Femur (tissue), 1 donor: ENCODE results near the gene BMP2K.
"Not testable (repeated sequence)": the region's sequence is repeated elsewhere in the genome, so short reads cannot be mapped to it uniquely, and the experiment has no call there.

Experiments
- DNase-seq: peaks from one replicate; pipeline ENCODE4 v3.0.0-alpha.2; 2017

BMP2K gene

GRCh38 chr4:78868712-78869111 lies 92.6 kb downstream of the BMP2K start:
- DNase-seq, result not testable (repeated sequence)

DNA sequence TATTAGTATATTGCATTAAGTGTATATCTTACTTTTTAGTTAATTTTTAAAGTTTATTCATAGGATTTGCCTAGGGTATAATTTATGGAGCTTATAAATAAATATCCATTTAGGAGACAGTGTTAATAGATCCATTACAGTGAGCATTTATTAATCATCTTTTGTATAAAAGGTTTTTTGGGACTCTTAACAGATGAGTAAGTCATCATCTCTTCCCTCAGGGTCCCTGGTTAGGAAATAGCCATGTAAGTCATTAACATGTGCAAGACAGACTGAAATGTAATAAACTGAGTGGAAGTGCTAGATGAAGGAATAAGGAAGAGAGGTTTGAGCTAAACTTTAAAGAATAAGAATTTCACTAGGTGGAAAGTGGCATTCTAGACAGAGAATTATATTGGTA lies 93.9 kb downstream of the BMP2K start:
- no peak for DNase-seq

- DNase-seq, result no peak
Observed at GRCh38 chr4:78876568-78877320, 100.6 kb downstream of the BMP2K start.

- DNase-seq, result no peak
Observed at GRCh38 chr4:78878031-78878430, 101.9 kb downstream of the BMP2K start.

DNA sequence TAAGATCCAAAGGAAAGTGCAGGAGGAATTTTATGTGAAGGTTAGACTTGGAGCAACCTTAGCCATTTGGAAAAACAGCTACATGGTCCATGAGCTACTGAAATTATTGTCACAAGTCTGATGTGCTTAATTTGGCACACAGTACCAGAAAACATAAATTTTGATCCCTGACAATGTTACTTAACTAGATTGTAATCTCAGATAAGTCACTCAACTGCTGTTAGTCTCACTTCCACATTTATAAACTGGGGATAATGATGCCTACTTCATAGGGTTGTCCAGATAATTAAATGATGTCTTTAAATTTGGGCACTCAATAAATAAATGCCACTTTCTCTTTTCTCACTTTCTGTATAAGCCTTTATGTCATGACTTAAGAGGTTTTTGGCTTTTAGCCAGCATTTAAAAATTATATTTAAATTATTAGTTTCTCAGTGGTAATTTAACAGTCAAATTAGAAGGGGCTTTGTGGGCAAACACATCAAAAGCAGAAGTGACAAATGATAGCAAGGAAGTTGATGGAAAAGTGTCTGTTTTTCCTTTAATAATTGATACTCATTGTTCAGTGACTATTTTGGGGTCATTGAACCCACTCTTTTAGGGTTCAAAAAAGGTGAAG lies 104.8 kb downstream of the BMP2K start:
- no peak for DNase-seq

DNA sequence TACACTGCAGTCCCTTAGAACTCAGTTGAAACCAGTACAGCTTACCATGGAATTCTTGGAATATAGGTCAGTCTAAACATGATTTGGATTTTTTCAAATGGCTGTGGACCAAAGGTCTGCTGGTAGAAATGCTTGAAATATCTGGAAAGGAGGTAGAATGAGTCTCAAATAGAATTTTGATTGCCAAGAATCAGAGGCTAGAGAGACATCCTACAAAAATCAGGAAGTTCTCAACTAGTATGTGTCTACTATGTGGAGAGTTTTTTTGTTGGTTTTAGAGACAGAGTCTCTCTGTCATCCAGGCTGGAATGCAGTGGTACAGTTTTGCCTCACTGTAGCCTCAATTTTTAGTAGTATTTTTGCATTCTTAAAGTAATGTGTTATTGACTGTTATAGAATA lies 109.4 kb downstream of the BMP2K start:
- no peak for DNase-seq

GRCh38 chr4:78889955-78890354 lies 113.8 kb downstream of the BMP2K start:
- DNase-seq, result no peak

DNA sequence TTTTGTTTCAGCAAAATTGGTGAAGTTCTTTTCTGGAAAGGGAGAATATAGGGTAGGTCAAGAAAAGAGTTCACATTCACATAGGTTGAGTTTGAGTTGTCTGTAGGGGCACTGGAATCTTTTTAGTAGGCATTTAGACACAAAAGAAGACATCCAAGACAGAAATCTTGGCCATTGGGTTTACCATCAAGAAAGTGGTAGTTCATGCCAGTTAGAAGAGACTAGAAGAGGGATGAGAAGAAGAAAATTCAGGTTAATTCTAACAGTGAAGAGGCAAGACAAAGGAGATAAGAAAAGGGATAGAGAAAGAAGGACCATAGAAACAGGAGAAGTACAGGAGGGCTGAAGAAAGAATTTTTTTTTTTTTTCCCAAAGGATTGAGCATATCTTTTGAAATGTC lies 123.2 kb downstream of the BMP2K start:
- DNase-seq, result no peak

GRCh38 chr4:78901882-78902281 lies 125.7 kb downstream of the BMP2K start:
- no peak for DNase-seq

- no peak for DNase-seq
Observed at GRCh38 chr4:78902298-78902697, 126.1 kb downstream of the BMP2K start.

DNA sequence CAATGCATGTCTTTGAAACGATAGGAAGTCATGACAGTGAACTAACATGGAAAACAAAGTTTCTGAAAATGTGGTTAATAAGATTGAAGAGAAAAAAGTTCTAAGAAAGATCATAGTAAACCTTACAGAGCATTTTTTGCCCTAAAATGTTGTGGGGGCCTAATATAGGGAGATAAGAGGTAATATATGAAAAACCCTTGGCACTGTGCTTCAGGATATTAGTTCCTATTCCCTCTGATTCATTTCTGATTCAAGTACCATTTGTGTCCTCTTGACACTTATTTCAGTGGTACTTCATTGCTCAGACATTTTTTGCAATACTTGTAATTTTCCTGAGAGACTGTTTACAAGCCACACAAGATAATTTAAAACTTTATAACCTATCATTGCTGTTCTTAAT lies 128.0 kb downstream of the BMP2K start:
- no peak for DNase-seq

- DNase-seq, result no peak
Observed at GRCh38 chr4:78907638-78908037, 131.5 kb downstream of the BMP2K start.

GRCh38 chr4:78908974-78909373 lies 132.8 kb downstream of the BMP2K start:
- DNase-seq, result not testable (repeated sequence)

DNA sequence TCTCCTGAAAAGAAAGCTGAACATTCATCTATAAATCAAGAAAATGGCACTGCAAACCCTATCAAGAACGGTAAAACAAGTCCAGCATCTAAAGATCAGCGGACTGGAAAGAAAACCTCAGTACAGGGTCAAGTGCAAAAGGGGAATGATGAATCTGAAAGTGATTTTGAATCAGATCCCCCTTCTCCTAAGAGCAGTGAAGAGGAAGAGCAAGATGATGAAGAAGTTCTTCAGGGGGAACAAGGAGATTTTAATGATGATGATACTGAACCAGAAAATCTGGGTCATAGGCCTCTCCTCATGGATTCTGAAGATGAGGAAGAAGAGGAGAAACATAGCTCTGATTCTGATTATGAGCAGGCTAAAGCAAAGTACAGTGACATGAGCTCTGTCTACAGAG lies 134.5 kb downstream of the BMP2K start:
- DNase-seq, result no peak

GRCh38 chr4:78922207-78922606 lies 146.1 kb downstream of the BMP2K start:
- no peak for DNase-seq

DNA sequence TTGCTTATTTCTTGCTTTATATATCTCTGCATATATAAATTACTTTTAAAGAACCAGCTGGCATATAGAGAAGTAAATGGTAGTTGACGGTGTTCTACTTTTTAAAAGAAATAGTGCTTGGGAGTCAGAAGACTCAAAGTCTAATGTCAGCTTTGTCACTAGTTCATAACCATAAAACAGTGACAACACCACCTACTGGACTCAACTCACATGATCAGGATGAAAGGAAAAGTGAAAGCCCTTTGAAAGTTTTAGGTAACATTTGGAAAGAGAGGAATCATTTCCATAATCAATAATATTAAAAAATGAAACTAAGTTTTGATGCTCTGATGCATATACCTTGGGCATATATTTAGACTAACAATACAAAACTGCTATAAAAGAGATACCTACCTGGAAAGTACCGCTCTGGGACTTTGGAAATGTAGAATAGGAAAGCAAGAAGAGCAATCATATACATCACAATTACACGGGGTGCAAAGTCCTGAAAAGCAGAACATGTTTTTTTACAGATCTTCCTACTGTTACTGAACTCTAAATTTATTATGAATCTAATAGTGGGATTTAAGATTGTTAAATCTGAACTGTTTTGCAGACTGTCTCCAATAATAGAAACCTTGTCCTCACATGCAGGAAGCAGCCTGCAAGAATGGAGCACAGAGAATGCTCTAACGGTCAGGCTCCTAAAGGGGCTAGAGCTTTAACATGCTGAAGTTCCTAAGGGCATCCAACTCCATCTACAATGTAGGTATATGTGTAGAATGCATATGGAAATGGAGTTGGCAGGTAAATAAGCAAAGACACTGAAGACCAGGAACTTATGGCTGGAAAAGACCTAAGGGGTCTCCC lies 147.5 kb downstream of the BMP2K start:
- DNase-seq, result no peak

GRCh38 chr4:78926826-78927225 lies 150.7 kb downstream of the BMP2K start:
- no peak for DNase-seq

GRCh38 chr4:78928835-78929234 lies 152.7 kb downstream of the BMP2K start:
- no peak for DNase-seq

GRCh38 chr4:78930016-78930629 lies 154.0 kb downstream of the BMP2K start:
- no peak for DNase-seq

GRCh38 chr4:78936989-78937388 lies 160.8 kb downstream of the BMP2K start:
- no peak for DNase-seq

DNA sequence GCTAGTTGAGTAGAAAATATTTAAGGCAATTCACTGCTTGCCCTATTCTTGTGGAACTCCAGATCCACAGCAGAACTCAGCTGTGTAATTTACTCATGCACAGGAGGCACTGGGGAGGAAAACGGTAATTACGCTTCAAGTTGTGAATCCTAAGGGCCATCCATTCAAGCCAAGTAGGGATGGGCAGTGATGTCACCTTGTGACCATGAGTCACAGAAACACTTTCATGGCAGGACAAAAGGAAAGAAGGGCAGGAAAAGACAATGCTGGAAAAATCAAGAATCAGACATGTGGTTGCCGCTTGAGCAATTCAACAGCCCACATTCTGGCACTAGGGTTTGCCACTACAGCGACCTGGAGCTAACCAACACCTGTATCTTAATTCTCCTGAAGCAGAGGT lies 161.7 kb downstream of the BMP2K start:
- DNase-seq, result no peak

DNA sequence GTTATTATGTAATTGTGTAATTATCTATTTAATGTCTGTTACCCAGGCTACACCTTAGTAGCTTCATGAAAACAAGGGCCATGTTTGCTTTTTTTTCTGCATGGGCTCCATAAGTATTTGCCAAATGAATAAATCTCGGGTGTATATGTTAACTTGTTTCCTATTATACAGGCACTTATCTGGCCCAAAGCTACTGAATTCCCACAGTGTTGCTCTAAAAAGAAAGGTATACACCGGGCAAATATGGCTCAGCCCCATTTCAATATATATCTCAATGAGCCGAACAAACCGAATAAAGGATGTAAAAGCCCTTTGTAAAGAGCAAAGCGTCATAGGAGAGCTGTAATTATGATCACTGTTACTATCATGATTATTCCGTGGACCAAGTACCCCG lies 162.3 kb downstream of the BMP2K start:
- DNase-seq, result no peak
